Lower leg skin (tissue), 4 donors: ENCODE measurements around the gene PDP2. TPM values are rescaled to one million over a fixed set of nuclear protein-coding genes. Genes with fewer than 3 reads are reported as not detected.

Experiments used
- DNase-seq, 2 donors: peaks; one replicate each; pipeline ENCODE4 v3.0.0-alpha.2; 2019; ENCODE audit warnings: low spot score in 2 of 2
- H3K4me3 ChIP-seq: fragments of 200-600 bp; sonication (generic); 2 replicates; pipeline ENCODE4 v1.5.1; 2017; ENCODE audit warnings: mild to moderate bottlenecking, low read depth; ENCODE audit not compliant: poor library complexity, severe bottlenecking
- POLR2A ChIP-seq, 2 donors: fragments of 450-650 bp; IDR thresholded peaks; one replicate each; pipeline ENCODE4 v1.6.1; 2016 to 2017; ENCODE audit warnings: antibody characterized with exemption in 2 of 2, mild to moderate bottlenecking in 1 of 2, moderate library complexity in 1 of 2
- WGBS, 2 donors: methylation state at CpG; one replicate each; pipeline ENCODE4 v1.1.5; 2018; 5-methylcytosine and 5-hydroxymethylcytosine counted together
- intact Hi-C: fragments of 100-400 bp; cut with DNase I; formaldehyde crosslinking; loops from one replicate; pipeline ENCODE4 v1.15.0; 2023; ENCODE audit warnings: low total_unique reads
- total RNA-seq, 4 donors: library from RNA; depleted of rRNA; stranded (reverse); fragments of >200 nt; gene quantifications; one replicate each; pipeline ENCODE4 v1.1.0, GENCODE V29; 2016
- TF ChIP-seq, protein P1 (sequence below), 3 donors: fragments of 450-650 bp; IDR thresholded peaks; one replicate each; pipeline ENCODE4 v1.5.1; 2016; ENCODE audit warnings: antibody characterized with exemption in 3 of 3, mild to moderate bottlenecking in 3 of 3, moderate library complexity in 2 of 3

The PDP2 gene
- total RNA-seq, 4 donors from 2014 or later, result 3.2 to 8.8 (median 7.2) TPM

DNA sequence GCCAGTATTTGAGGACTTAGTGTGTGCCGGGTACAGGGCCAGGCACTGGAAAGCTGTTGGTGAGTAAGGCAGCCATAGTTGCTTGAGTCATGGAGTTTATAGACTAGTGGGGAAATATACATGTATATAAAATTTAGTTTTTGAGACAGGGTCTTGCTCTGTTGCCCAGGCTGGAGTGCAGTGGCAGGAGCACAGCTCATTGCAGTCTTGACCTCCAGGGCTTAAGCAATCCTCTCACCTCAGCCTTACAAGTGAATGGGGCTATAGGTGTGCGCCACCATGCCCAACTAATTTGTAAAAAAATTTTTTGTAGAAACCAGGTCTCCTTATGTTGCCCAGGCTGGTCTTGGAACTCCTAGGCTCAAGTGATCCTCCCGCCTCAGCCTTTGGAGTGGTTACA is 2.4 kb downstream of the PDP2 start:
- TF ChIP-seq, protein P1, sequence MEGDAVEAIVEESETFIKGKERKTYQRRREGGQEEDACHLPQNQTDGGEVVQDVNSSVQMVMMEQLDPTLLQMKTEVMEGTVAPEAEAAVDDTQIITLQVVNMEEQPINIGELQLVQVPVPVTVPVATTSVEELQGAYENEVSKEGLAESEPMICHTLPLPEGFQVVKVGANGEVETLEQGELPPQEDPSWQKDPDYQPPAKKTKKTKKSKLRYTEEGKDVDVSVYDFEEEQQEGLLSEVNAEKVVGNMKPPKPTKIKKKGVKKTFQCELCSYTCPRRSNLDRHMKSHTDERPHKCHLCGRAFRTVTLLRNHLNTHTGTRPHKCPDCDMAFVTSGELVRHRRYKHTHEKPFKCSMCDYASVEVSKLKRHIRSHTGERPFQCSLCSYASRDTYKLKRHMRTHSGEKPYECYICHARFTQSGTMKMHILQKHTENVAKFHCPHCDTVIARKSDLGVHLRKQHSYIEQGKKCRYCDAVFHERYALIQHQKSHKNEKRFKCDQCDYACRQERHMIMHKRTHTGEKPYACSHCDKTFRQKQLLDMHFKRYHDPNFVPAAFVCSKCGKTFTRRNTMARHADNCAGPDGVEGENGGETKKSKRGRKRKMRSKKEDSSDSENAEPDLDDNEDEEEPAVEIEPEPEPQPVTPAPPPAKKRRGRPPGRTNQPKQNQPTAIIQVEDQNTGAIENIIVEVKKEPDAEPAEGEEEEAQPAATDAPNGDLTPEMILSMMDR (IDR thresholded peaks at IDR 0.05), result no peak
- no peak overlapping the region for H3K4me3 ChIP-seq
- intact Hi-C loops, result no loop called here
- 94 to 96% methylated on average over 3 of the region's 3 CpGs for WGBS, 2 donors
- no peak for DNase-seq

DNA sequence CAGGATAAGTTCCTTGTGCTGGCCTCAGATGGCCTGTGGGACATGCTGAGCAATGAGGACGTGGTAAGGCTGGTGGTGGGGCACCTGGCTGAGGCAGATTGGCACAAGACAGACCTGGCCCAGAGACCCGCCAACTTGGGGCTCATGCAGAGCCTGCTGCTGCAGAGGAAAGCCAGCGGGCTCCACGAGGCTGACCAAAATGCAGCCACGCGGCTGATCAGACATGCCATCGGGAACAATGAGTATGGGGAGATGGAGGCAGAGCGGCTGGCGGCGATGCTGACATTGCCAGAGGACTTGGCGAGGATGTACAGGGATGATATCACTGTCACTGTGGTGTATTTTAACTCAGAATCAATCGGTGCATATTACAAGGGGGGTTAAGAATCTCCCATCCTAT is 5.2 kb downstream of the PDP2 start:
- no peak overlapping the region for H3K4me3 ChIP-seq
- no peak for DNase-seq
- 90 to 92% methylated on average over 12 of the region's 12 CpGs for WGBS, 2 donors
- intact Hi-C loops, result no loop called here
- TF ChIP-seq POLR2A (IDR thresholded peaks at IDR 0.05), result no peak
- TF ChIP-seq, protein P1 (IDR thresholded peaks at IDR 0.05), result no peak

DNA sequence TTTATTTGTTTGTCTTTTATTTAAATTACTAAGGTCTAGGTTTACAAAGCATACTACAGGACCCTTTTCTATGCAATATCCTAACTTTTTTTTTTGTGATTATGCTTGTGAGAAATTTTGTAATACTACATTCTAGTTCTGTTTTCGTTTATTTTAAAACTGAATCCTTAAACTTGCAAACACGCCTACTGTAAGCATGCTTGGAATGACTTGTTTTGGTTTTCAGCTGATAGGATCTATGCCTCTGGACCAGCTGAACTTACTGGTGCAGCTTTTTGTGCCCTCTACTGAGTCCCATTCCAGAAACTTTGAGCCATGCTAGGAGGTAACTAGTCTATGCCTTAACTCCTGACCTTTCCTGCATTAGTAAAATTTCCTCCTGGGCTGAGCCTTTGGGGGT is 6.0 kb downstream of the PDP2 start:
- WGBS, 2 donors, result 54 to 60% methylated on average over 2 of the region's 2 CpGs
- no peak for DNase-seq
- no peak for TF ChIP-seq POLR2A (IDR thresholded peaks at IDR 0.05)
- TF ChIP-seq, protein P1 (IDR thresholded peaks at IDR 0.05), result no peak
- H3K4me3 ChIP-seq, result no peak overlapping the region
- intact Hi-C loops, result no loop called here

DNA sequence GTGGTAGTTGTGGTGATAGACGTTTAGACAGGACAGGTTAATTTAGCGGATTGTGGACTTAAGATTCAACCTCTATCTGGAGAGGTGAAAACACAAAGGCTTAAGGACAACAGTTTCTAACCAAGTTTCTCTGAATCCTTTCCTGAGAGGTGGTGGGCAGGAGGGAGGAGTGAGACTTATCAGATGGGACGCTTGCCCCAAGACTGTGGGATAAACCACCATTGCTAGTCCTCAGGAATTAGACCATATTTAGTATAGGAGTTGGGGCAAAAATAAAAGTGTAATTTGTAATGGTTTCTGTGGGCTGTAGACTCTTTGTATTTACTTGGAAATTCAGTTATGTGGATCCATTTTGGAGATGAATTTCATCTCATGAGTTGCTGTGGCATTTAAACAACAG is 6.6 kb downstream of the PDP2 start:
- TF ChIP-seq POLR2A (IDR thresholded peaks at IDR 0.05), result no peak
- TF ChIP-seq, protein P1 (IDR thresholded peaks at IDR 0.05), result no peak
- no peak overlapping the region for H3K4me3 ChIP-seq
- no peak for DNase-seq
- intact Hi-C loops, result no loop called here
- 76 to 82% methylated on average over 3 of the region's 3 CpGs for WGBS, 2 donors

DNA sequence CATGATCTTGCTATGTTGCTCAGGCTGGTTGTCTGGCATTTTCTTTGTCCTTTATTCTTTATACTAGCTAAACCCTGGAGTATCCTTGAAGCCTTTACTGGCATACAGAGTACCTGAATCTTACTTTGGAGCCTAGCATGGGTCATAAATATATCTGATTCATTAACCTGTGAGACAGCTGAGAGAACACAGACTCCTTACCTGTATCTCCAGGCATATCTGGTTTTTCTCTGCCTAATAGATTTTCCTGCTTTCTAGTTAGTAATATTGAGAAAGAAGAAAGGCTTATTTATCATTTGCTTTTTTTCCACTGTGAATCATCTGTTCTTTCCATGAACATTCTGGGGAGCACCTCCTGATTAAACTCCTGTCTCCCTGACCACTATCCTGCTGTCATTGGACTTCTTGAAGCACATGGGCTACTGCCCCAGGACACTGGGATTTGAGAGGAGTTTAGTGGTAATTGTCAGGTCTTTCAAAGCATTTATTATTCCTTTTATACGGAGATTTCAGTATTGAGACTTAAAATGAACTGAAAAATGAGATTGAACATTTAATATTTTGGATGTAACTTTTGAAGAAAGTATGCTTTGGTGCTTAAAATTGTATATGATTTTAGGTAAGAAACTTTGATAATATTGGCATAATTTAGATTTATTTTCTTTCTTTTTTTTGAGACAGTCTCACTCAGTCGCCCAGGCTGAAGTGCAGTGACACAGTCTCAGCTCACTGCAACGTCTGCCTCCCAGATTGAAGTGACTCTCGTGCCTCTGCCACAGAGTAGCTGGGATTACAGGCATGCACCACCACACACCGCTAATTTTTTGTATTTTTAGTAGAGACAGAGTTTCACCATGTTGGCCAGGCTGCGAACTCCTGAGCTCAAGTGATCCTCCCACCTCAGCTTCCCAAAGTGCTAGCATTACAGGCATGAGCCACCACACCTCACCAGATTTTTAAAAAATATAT is 8.6 kb downstream of the PDP2 start:
- no peak overlapping the region for H3K4me3 ChIP-seq
- TF ChIP-seq, protein P1 (IDR thresholded peaks at IDR 0.05), result no peak
- TF ChIP-seq POLR2A (IDR thresholded peaks at IDR 0.05), result no peak
- 85 to 89% methylated on average over 6 of the region's 6 CpGs for WGBS, 2 donors
- DNase-seq, result no peak
- intact Hi-C loops, result no loop called here
